HepG2 (cell line): ENCODE measurements around the gene SLC16A1. TPM values are rescaled to one million over a fixed set of nuclear protein-coding genes. Genes with fewer than 3 reads are reported as not detected.

Experiments
- ARID5B ChIP-seq: IDR thresholded peaks from 2 replicates; pipeline ENCODE4 v1.4.0; 2020; ENCODE audit warnings: mild to moderate bottlenecking, missing genetic modification reagents
- CBX5 ChIP-seq: sonication (generic); formaldehyde crosslinking; IDR thresholded peaks from 2 replicates; pipeline ENCODE4 v1.4.0; 2020; ENCODE audit warnings: missing genetic modification reagents, borderline replicate concordance
- DMAP1 ChIP-seq: IDR thresholded peaks from 2 replicates; pipeline ENCODE4 v1.6.1; 2016
- FUBP1 ChIP-seq: sonication (generic); formaldehyde crosslinking; IDR thresholded peaks from 2 replicates; pipeline ENCODE4 v1.5.1; 2020; ENCODE audit warnings: missing genetic modification reagents, mild to moderate bottlenecking, borderline replicate concordance
- PAWR ChIP-seq: sonication (generic); formaldehyde crosslinking; IDR thresholded peaks from 2 replicates; pipeline ENCODE4 v1.4.0; 2020; ENCODE audit warnings: missing genetic modification reagents, mild to moderate bottlenecking, borderline replicate concordance
- SNAI1 ChIP-seq: sonication (generic); formaldehyde crosslinking; IDR thresholded peaks from 2 replicates; pipeline ENCODE4 v1.5.0; 2020; ENCODE audit warnings: mild to moderate bottlenecking, missing genetic modification reagents, borderline replicate concordance
- polyA plus RNA-seq, 8 experiments: library from polyadenylated mRNA; depleted of rRNA in 3 of 8; stranded (reverse) in 7 of 8; unstranded in 1 of 8; fragments of >200 nt; fragmentation: Illumina TruSeq in 4 of 8; extraction: Trizol in 4 of 8; gene quantifications; 2 replicates each; pipeline versions ENCODE4 v1.2.1 to v1.2.3, GENCODE V29; 2011 to 2016; ENCODE audit warnings: low read depth in 4 of 8, missing spikeins in 1 of 8, mixed read lengths in 1 of 8; ENCODE audit not compliant: insufficient read depth in 1 of 8
- total RNA-seq, 5 experiments: library from RNA; depleted of rRNA; stranded (reverse); fragments of >200 nt; fragmentation: Illumina TruSeq; extraction: Trizol; gene quantifications; 2 replicates each; pipeline ENCODE4 v1.2.3, GENCODE V29; 2016; ENCODE audit warnings: low read depth in 1 of 5
- TF ChIP-seq, protein P1 (sequence below): sonication (generic); formaldehyde crosslinking; IDR thresholded peaks from 2 replicates; pipeline ENCODE4 v1.9.0; 2021; ENCODE audit warnings: mild to moderate bottlenecking, missing genetic modification reagents
- TF ChIP-seq, protein P2 (sequence below): sonication (generic); formaldehyde crosslinking; IDR thresholded peaks from 2 replicates; pipeline ENCODE4 v1.9.0; 2021; ENCODE audit warnings: missing genetic modification reagents, borderline replicate concordance

The SLC16A1 gene
- total and polyA plus RNA-seq, 2 of the 13 experiments (the other 11 are each of a cell fraction or from before 2014, with no cell fraction given): 106 to 142 TPM

GRCh38 chr1:112894561-112895011 lies 61.4 kb downstream of the SLC16A1 start (continued):
- TF ChIP-seq, protein P1, sequence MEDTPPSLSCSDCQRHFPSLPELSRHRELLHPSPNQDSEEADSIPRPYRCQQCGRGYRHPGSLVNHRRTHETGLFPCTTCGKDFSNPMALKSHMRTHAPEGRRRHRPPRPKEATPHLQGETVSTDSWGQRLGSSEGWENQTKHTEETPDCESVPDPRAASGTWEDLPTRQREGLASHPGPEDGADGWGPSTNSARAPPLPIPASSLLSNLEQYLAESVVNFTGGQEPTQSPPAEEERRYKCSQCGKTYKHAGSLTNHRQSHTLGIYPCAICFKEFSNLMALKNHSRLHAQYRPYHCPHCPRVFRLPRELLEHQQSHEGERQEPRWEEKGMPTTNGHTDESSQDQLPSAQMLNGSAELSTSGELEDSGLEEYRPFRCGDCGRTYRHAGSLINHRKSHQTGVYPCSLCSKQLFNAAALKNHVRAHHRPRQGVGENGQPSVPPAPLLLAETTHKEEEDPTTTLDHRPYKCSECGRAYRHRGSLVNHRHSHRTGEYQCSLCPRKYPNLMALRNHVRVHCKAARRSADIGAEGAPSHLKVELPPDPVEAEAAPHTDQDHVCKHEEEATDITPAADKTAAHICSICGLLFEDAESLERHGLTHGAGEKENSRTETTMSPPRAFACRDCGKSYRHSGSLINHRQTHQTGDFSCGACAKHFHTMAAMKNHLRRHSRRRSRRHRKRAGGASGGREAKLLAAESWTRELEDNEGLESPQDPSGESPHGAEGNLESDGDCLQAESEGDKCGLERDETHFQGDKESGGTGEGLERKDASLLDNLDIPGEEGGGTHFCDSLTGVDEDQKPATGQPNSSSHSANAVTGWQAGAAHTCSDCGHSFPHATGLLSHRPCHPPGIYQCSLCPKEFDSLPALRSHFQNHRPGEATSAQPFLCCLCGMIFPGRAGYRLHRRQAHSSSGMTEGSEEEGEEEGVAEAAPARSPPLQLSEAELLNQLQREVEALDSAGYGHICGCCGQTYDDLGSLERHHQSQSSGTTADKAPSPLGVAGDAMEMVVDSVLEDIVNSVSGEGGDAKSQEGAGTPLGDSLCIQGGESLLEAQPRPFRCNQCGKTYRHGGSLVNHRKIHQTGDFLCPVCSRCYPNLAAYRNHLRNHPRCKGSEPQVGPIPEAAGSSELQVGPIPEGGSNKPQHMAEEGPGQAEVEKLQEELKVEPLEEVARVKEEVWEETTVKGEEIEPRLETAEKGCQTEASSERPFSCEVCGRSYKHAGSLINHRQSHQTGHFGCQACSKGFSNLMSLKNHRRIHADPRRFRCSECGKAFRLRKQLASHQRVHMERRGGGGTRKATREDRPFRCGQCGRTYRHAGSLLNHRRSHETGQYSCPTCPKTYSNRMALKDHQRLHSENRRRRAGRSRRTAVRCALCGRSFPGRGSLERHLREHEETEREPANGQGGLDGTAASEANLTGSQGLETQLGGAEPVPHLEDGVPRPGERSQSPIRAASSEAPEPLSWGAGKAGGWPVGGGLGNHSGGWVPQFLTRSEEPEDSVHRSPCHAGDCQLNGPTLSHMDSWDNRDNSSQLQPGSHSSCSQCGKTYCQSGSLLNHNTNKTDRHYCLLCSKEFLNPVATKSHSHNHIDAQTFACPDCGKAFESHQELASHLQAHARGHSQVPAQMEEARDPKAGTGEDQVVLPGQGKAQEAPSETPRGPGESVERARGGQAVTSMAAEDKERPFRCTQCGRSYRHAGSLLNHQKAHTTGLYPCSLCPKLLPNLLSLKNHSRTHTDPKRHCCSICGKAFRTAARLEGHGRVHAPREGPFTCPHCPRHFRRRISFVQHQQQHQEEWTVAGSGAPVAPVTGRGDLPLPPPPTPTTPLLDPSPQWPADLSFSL (CRISPR knock-in tag): no peak
- TF ChIP-seq, protein P2, sequence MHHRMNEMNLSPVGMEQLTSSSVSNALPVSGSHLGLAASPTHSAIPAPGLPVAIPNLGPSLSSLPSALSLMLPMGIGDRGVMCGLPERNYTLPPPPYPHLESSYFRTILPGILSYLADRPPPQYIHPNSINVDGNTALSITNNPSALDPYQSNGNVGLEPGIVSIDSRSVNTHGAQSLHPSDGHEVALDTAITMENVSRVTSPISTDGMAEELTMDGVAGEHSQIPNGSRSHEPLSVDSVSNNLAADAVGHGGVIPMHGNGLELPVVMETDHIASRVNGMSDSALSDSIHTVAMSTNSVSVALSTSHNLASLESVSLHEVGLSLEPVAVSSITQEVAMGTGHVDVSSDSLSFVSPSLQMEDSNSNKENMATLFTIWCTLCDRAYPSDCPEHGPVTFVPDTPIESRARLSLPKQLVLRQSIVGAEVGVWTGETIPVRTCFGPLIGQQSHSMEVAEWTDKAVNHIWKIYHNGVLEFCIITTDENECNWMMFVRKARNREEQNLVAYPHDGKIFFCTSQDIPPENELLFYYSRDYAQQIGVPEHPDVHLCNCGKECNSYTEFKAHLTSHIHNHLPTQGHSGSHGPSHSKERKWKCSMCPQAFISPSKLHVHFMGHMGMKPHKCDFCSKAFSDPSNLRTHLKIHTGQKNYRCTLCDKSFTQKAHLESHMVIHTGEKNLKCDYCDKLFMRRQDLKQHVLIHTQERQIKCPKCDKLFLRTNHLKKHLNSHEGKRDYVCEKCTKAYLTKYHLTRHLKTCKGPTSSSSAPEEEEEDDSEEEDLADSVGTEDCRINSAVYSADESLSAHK: no peak
- TF ChIP-seq SNAI1 (CRISPR knock-in tag) (no peak), ARID5B (no peak), PAWR (CRISPR knock-in tag) (no peak), FUBP1 (CRISPR knock-in tag) (no peak), CBX5 (no peak), DMAP1 (CRISPR knock-in tag) (no peak)
